GM21737 (cell line): ENCODE results near the gene KLHL7.

Experiments used
- ATAC-seq: cut with Tn5 transposase; IDR thresholded peaks from one replicate; pipeline ENCODE4 v1.9.1; 2021; ENCODE audit warnings: mild to moderate bottlenecking, moderate library complexity; ENCODE audit not compliant: unreplicated experiment

KLHL7 gene

GRCh38 chr7:23105644-23106056 lies at the start of gene KLHL7:
KLHL7 (plus strand) TSS chr7:23105785; CDS start chr7:23106027, 242 bp downstream.
- peak; percentile 99 for ATAC-seq

GRCh38 chr7:23058408-23059096 lies 47.0 kb upstream of the KLHL7 start:
- ATAC-seq: no peak

DNA sequence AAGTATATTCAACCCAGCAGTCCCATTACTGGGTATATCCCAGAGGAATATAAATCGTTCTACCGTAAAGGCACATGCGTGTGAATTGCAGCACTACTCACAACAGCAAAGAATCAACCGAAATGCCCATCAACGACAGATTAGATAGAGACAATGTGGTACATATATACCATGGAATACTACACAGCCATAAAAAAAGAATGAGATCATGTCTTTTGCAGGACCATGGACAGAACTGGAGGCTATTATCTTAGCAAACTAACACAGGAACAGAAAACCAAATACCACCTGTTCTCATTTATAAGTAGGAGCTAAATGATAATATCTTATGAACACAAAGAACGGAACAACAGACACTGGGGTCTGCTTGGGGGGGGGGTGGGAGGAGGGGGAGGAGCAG lies 44.3 kb upstream of the KLHL7 start:
- no peak for ATAC-seq

GRCh38 chr7:23062452-23062851 lies 43.1 kb upstream of the KLHL7 start:
- no peak for ATAC-seq

- ATAC-seq: no peak
These were observed 39.6 kb upstream of the KLHL7 start for GRCh38 chr7:23065974-23066373.

- no peak for ATAC-seq
These were observed 38.3 kb upstream of the KLHL7 start for GRCh38 chr7:23067271-23067670.

- ATAC-seq: no peak
These were observed 33.5 kb upstream of the KLHL7 start for GRCh38 chr7:23072048-23072447.

DNA sequence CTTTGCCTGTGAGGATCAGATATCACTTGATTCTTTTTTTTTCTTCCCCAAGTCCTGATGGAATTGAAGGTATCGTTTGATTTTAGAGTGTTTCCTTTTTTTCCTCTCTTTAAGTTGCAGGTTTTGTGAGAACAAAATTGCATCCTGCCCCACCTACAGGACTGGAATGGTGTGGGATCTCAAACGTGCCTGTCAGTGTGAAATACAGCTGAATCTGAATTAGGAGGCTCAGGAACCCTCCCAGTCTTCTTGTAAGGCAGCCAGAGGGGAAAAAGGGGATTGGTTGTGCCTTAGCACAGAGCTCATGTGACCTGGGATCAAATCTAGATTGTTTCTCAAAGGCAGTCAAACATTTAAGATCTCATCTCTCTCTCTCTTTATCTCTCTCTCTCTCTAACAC lies 32.7 kb upstream of the KLHL7 start:
- ATAC-seq: no peak

- no peak for ATAC-seq
These were observed 30.9 kb upstream of the KLHL7 start for GRCh38 chr7:23074443-23075261.

DNA sequence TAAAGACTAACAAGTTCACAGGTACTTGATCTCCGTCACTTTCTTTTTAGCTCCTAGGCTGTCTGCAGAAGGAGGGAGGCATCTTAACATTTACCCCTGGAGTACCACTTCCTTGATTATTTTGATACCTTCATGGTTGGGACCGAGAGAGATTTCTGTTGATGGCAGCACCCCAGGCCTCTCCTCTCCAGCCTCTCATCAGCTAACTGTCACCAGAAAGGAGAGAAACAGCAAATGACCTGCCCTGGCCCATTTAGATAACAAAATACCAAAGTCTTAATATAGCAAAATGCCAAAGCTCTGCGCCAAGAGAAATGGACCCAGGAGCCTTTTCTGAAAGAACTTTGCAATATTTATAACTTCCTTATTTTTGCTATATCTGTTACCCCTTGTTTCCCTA lies 30.0 kb upstream of the KLHL7 start:
- no peak for ATAC-seq

DNA sequence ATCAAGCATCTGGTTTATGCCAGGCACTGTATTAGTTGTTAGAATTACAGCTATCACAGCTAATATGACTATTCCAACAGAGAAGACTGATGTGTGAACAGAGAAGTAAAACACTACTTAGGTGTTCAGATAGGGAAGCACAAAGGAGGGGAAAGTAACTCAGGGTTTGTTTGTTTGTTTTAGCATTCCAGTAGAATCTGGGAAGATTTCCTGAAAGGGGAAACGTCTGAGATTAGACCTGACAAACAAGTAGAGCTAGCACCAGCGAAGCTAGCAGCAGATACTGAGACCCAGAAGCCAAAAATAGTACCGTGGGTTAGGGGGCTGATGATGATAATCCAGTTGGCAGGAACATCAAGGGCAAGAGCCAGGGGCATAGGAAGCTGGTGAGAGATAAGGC lies 28.8 kb upstream of the KLHL7 start:
- ATAC-seq: no peak

- no peak for ATAC-seq
These were observed 12.5 kb upstream of the KLHL7 start for GRCh38 chr7:23093111-23093510.

GRCh38 chr7:23093546-23093945 lies 12.0 kb upstream of the KLHL7 start:
- ATAC-seq: no peak

GRCh38 chr7:23096518-23097290 lies 8.9 kb upstream of the KLHL7 start:
- ATAC-seq: no peak

- no peak for ATAC-seq
These were observed 7.6 kb upstream of the KLHL7 start for GRCh38 chr7:23098029-23098428.

GRCh38 chr7:23098460-23098859 lies 7.1 kb upstream of the KLHL7 start:
- ATAC-seq: no peak

DNA sequence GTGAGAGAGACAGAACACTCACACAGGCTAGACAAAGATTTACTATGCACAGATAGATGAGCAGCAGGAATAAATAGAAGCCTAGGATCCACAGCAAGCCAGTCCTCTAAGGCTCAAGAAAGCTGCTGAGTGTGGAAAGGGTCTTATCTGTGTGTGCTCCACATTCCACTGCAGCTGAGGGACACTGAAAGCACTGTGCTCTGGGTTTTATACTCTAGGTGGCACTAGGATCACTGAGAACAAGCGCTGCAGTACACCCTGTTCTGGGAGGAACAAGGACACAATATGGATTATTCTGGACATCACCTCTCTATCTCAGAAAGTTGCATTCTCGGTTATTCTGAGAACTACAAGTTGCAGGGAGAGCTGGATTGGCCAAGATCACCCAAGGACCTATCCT lies 4.9 kb upstream of the KLHL7 start:
- no peak for ATAC-seq

DNA sequence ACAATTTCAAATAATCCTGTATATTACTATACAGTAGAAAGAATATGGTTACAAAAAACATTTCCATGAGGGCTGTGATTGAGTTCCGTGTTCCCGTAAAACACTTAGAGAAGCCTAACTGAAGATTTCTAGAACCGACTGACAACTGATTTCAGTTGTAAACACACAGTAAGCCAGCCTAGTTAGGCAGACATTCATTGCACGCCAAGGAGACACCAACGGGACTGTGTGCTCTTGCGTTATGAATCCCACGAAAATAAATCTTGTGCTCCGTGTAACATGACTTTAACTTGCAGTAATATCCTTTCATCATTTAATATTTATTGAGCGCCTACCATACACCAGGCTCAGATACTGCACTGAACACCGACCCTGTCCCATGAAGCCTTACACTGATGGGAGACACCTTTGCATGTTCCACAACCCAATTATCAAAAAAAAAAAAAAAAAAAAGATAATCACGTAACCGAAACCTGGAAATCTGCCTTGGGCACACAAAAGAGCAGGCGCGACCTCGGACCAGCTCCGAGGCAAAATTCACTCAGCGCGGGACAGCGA lies 420 bp upstream of the KLHL7 start:
- peak; percentile 13 for ATAC-seq

DNA sequence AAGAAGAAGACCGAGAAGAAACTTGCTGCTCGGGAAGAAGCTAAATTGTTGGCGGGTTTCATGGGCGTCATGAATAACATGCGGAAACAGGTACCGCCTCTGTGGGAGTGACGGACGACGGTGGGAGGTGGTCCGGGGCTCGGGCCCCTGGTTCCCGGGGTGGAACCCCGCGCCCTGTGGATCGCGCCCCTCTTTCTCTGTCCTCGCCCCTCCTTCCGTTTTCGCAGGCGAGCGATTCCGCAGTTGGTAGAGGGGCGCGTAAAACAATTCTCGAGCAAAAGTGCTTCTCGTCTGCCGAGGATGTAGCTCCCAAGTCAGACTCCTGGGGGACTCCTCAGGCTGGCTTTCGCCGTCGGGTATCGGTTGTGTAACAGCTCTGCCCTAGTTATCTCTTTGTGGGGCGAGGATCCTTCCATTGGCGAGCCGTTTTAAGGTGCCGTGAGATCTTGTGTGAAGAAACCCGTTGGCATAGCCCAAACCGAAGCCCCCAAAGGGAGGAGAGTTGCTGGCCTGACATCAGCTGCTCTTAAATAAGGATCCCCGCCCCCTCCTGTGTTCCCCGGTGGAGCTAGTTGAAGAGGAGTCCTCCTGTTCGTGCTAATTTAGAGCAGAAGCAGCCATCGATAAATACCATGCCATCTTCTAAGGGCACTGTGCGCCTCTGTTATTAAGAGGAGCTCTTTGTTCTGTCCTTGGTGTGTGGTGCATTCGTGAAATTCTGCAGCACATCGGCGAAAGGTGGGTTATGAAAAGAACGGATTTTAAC lies 655 bp downstream of the KLHL7 start:
- ATAC-seq: peak; percentile 29

DNA sequence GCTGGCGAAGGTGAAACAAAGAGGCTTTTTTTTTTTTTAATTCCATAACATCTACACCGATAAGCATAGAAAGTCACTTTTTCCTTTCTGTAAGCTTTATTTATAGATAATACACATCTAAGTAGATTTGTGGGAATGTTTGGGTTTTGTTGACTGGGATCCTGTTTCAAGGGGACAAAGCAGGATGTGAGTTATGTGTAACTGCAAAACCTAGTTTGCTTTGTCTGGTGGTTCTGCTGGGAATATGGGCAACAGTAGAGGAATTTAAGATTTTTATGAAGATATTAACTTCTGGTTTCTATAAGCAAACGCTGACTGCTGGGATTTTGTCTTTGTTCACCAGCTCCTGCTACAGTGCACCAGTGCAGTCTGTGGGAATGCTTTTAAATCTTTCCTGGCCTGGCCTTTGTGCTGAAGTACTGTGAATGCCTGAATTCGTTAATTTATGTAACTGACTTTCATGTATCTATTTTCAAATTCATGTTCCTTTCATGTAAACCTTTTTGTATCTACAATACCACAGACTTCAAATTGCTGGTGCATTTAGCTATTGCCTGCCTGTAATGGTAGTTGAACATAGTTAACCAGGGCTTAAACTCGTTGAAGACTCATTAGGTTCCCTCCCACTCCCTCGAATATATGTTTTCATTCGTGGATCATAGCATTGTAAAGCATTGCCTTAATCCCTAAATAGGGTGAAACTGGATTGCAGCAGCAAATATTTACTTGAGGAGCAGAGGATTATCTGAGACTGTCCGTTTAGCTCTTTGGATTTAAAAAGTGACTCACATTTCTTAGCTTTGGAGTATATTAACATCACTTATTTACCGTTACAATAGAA lies 1.5 kb downstream of the KLHL7 start:
- no peak for ATAC-seq
